Keratinocyte (primary cell): Measurements from ENCODE around the gene MAEA. TPM values are rescaled to one million over a fixed set of nuclear protein-coding genes. Genes with fewer than 3 reads are reported as not detected.
"Not testable (repeated sequence)": the region's sequence is repeated elsewhere in the genome, so short reads cannot be mapped to it uniquely, and the experiment has no call there.

Experiments
- DNase-seq: peaks from one replicate; pipeline ENCODE4 v3.0.0-alpha.2; 2011; ENCODE audit warnings: low read depth, missing footprints, low spot score
- FAIRE-seq: peaks from 2 replicates; lab custom pipeline; 2011; peaks lifted over from hg19 to GRCh38; lab: Jason Lieb, UNC
- H2AFZ ChIP-seq: 2 replicates; pipeline ENCODE4 v1.6.0; 2012; ENCODE audit warnings: low read length, control low read depth, inconsistent platforms; ENCODE audit not compliant: control insufficient read depth
- H3K27ac ChIP-seq: 2 replicates; pipeline ENCODE4 v1.5.1; 2011; ENCODE audit warnings: low read length; ENCODE audit not compliant: control insufficient read depth, insufficient read depth
- H3K27me3 ChIP-seq: 3 replicates; pipeline ENCODE4 v1.6.0; 2011; ENCODE audit warnings: low read length; ENCODE audit not compliant: control insufficient read depth, insufficient read depth; ENCODE audit errors: extremely low read depth
- H3K36me3 ChIP-seq, 2 experiments: 2 replicates in 1 of 2; 3 replicates in 1 of 2; pipeline ENCODE4 v1.5.1; 2011; ENCODE audit warnings: low read length in 2 of 2, mild to moderate bottlenecking in 1 of 2; ENCODE audit not compliant: control insufficient read depth in 2 of 2, insufficient read depth in 2 of 2; ENCODE audit errors: extremely low read depth in 1 of 2
- H3K4me1 ChIP-seq: 3 replicates; pipeline ENCODE4 v1.5.1; 2011; ENCODE audit warnings: low read length; ENCODE audit not compliant: control insufficient read depth, insufficient read depth; ENCODE audit errors: extremely low read depth
- H3K4me2 ChIP-seq: 3 replicates; pipeline ENCODE4 v1.6.0; 2011; ENCODE audit warnings: low read depth, low read length; ENCODE audit not compliant: control insufficient read depth, insufficient read depth; ENCODE audit errors: extremely low read depth
- H3K4me3 ChIP-seq, 3 experiments: fragments of 200-600 bp in 1 of 3; sonication (generic) in 1 of 3; 2 replicates in 2 of 3; 3 replicates in 1 of 3; pipeline ENCODE4 v1.5.1; 2011 to 2016; ENCODE audit warnings: low read length in 3 of 3, mild to moderate bottlenecking in 3 of 3, control low read depth in 2 of 3, inconsistent platforms in 1 of 3, low read depth in 1 of 3, mixed read lengths in 1 of 3, mixed run types in 1 of 3, moderate library complexity in 1 of 3; ENCODE audit not compliant: control insufficient read depth in 2 of 3, insufficient read depth in 2 of 3; ENCODE audit errors: extremely low read depth in 1 of 3
- H3K79me2 ChIP-seq: 2 replicates; pipeline ENCODE4 v1.6.0; 2012; ENCODE audit warnings: low read length; ENCODE audit not compliant: control insufficient read depth, insufficient read depth
- H3K9ac ChIP-seq: 3 replicates; pipeline ENCODE4 v1.6.0; 2011; ENCODE audit warnings: low read length; ENCODE audit not compliant: control insufficient read depth, insufficient read depth; ENCODE audit errors: extremely low read depth
- H3K9me1 ChIP-seq: 3 replicates; pipeline ENCODE4 v1.6.0; 2011; ENCODE audit warnings: low read length; ENCODE audit not compliant: control insufficient read depth, insufficient read depth; ENCODE audit errors: extremely low read depth
- H3K9me3 ChIP-seq: 2 replicates; pipeline ENCODE4 v1.5.1; 2012; ENCODE audit warnings: low read depth, low read length; ENCODE audit not compliant: control insufficient read depth
- H4K20me1 ChIP-seq: 3 replicates; pipeline ENCODE4 v1.6.0; 2011; ENCODE audit warnings: low read length; ENCODE audit not compliant: control insufficient read depth, insufficient read depth; ENCODE audit errors: extremely low read depth
- CTCF ChIP-seq, 3 experiments: IDR thresholded peaks in 1 of 3; conservative IDR thresholded peaks in 1 of 3; optimal IDR thresholded peaks in 1 of 3; 2 replicates in 2 of 3; 3 replicates in 1 of 3; pipeline versions ENCODE3 to v1.5.1; 2011; ENCODE audit warnings: low read length in 3 of 3, mild to moderate bottlenecking in 3 of 3, moderate library complexity in 2 of 3, control low read depth in 1 of 3, inconsistent platforms in 1 of 3; ENCODE audit not compliant: insufficient read depth in 2 of 3; ENCODE audit errors: extremely low read depth in 1 of 3
- EZH2 ChIP-seq: IDR thresholded peaks from one replicate; pipeline ENCODE4 v1.6.1; 2012; ENCODE audit warnings: inconsistent platforms, mild to moderate bottlenecking, low read length, moderate library complexity
- dilution Hi-C: fragments of 300-500 bp; cut with MboI; formaldehyde crosslinking; loops from one replicate; pipeline ENCODE4 v1.7.0; 2020; ENCODE audit warnings: low sequenced_read_pairs; ENCODE audit not compliant: extremely low pct_ligation_motif_present
- polyA plus RNA-seq, 5 experiments: library from polyadenylated mRNA; depleted of rRNA in 3 of 5; stranded (reverse) in 3 of 5; stranded (forward) in 1 of 5; unstranded in 1 of 5; fragments of >200 nt; gene quantifications; 1 replicate in 1 of 5; 2 replicates in 3 of 5; 3 replicates in 1 of 5; pipeline versions ENCODE4 v1.2.1 to v1.2.3, GENCODE V29; 2011 to 2012; ENCODE audit warnings: missing spikeins in 2 of 5, low read depth in 1 of 5, low replicate concordance in 1 of 5

The MAEA gene
- polyA plus RNA-seq, 1 donor (not counting 4 experiments of a cell fraction or from before 2014, with no cell fraction given): 89.7 TPM

DNA sequence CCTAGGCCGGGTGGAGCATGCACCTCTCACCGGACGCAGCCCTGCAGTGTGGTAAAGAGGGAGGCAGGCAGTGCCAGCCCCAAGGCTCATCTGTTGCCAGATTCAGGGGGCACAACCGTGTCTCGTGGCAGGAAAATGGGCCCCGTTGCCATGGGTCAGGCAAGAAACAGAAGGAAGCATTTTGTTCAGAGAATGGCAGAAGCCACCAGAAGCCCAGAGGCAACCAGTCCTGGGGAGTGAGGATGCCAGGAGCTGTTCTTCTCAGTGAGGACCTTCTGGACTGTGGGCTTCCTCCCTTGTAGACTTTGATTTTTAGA is 44.8 kb downstream of the MAEA start:
- Histone ChIP-seq H3K36me3 (peaks cover 41 to 43% of the 10 kb centered on the region in 2 experiments), H3K9ac (no peak overlapping the region), H3K9me1 (no peaks in the 10 kb centered on the region), H3K4me2 (no peak overlapping the region), H3K9me3 (peaks cover 13% of the 10 kb centered on the region), H3K4me3 (no peak overlapping the region), H3K79me2 (peaks cover 25% of the 10 kb centered on the region), H3K27ac (no peak overlapping the region), H3K27me3 (no peaks in the 10 kb centered on the region), H4K20me1 (no peaks in the 10 kb centered on the region), H3K4me1 (peaks cover 14% of the 10 kb centered on the region), H2AFZ (no peak overlapping the region)
- TF ChIP-seq EZH2 (no peak), CTCF (optimal IDR thresholded peaks at IDR 0.05 in 1 of 3, IDR thresholded peaks at IDR 0.05 in 1 of 3, conservative IDR thresholded peaks at IDR 0.05 in 1 of 3; ENCODE audit: extremely low read depth in 1 of 3, insufficient read depth in 2 of 3, low read length in 3 of 3) (no peak)
- dilution Hi-C loops: no loop called here
- FAIRE-seq (no peak), DNase-seq (no peak)

GRCh38 chr4:1335193-1335883 is 45.6 kb downstream of the MAEA start:
- Histone ChIP-seq H3K9me3 (peaks cover 13% of the 10 kb centered on the region), H3K79me2 (peaks cover 22% of the 10 kb centered on the region), H3K36me3 (peaks cover 43 to 48% of the 10 kb centered on the region in 2 experiments)
- dilution Hi-C loops, H3K4me3 ChIP-seq, H3K4me2 ChIP-seq, H3K27me3 ChIP-seq, H3K9me1 ChIP-seq, H3K9ac ChIP-seq, H3K4me1 ChIP-seq, H4K20me1 ChIP-seq, FAIRE-seq, H3K27ac ChIP-seq, DNase-seq, H2AFZ ChIP-seq: not testable (repeated sequence)

- Histone ChIP-seq H3K9ac (no peak overlapping the region), H3K4me2 (no peak overlapping the region), H3K27ac (no peak overlapping the region), H3K4me1 (peaks cover 3% of the 10 kb centered on the region), H2AFZ (no peak overlapping the region), H3K9me3 (peaks cover 13% of the 10 kb centered on the region), H3K36me3 (peaks cover 51 to 53% of the 10 kb centered on the region in 2 experiments), H3K27me3 (no peaks in the 10 kb centered on the region), H4K20me1 (no peaks in the 10 kb centered on the region), H3K9me1 (no peaks in the 10 kb centered on the region), H3K79me2 (peaks cover 15% of the 10 kb centered on the region), H3K4me3 (no peak overlapping the region)
- TF ChIP-seq CTCF (optimal IDR thresholded peaks at IDR 0.05 in 1 of 3, IDR thresholded peaks at IDR 0.05 in 1 of 3, conservative IDR thresholded peaks at IDR 0.05 in 1 of 3; ENCODE audit: extremely low read depth in 1 of 3, insufficient read depth in 2 of 3, low read length in 3 of 3): no peak
- no peak for TF ChIP-seq EZH2
- FAIRE-seq (no peak), DNase-seq (no peak)
- dilution Hi-C loops: no loop called here
Observed at GRCh38 chr4:1336088-1336491, 46.4 kb downstream of the MAEA start.
